ENCODE measurements around the gene GOSR1. TPM values are rescaled to one million over a fixed set of nuclear protein-coding genes. Genes with fewer than 3 reads are reported as not detected.
"Not testable (repeated sequence)": the region's sequence is repeated elsewhere in the genome, so short reads cannot be mapped to it uniquely, and the experiment has no call there.

The GOSR1 gene
- total RNA-seq, 2 experiments from 2014 or later = 43.2 to 45.6 TPM

GRCh38 chr17:30575648-30576325 is 98.6 kb downstream of the GOSR1 start:
- H3K9me3 Mint-ChIP-seq; H3K4me1 Mint-ChIP-seq (ENCODE audit: low read depth); H3K4me1 ChIP-seq (ENCODE audit: insufficient read depth, low read length); intact Hi-C loops (cut with DNase I, micrococcal nuclease); H3K36me3 Mint-ChIP-seq (ENCODE audit: low read depth); CTCF ChIA-PET; POLR2A ChIA-PET; H3K36me3 ChIP-seq (ENCODE audit: insufficient read depth, low read length); H3K27ac ChIP-seq (ENCODE audit: low read depth in 1 of 2, low read length in 2 of 2); H3K4me3 ChIP-seq (ENCODE audit: low read length); ATAC-seq (ENCODE audit: poor library complexity); DNase-seq; H3K9me3 ChIP-seq (ENCODE audit: control insufficient read depth in 1 of 2, insufficient read depth in 1 of 2, low read length in 2 of 2); H3K27me3 Mint-ChIP-seq; H3K27me3 ChIP-seq (ENCODE audit: control insufficient read depth in 1 of 2, insufficient read depth in 2 of 2, low read length in 2 of 2): not testable (repeated sequence)
- H3K4me3 Mint-ChIP-seq = peak overlapping the region; percentile 90
- peak overlapping the region; percentile 81 for H3K27ac Mint-ChIP-seq

- H3K27ac ChIP-seq (ENCODE audit: low read depth in 1 of 2, low read length in 2 of 2) = no peak overlapping the region
- Mint-ChIP-seq H3K27ac (peak overlapping the region; percentile 81), H3K9me3 (no peaks in the 10 kb centered on the region), H3K36me3 (ENCODE audit: low read depth) (no peaks in the 10 kb centered on the region), H3K4me1 (ENCODE audit: low read depth) (peaks cover 5% of the 10 kb centered on the region), H3K4me3 (peak overlapping the region; percentile 90), H3K27me3 (no peaks in the 10 kb centered on the region)
- ChIA-PET CTCF (no interaction called here), POLR2A (no interaction called here)
- H3K27me3 ChIP-seq (ENCODE audit: control insufficient read depth in 1 of 2, insufficient read depth in 2 of 2, low read length in 2 of 2) = no peaks in the 10 kb centered on the region
- ATAC-seq (ENCODE audit: poor library complexity) (peak; percentile 88), DNase-seq (peak in 1 of 14 experiments; percentile 29)
- no peaks in the 10 kb centered on the region for H3K9me3 ChIP-seq (ENCODE audit: control insufficient read depth in 1 of 2, insufficient read depth in 1 of 2, low read length in 2 of 2)
- no peak overlapping the region for H3K4me3 ChIP-seq (ENCODE audit: low read length)
- no peak for TF ChIP-seq CTCF (IDR thresholded peaks at IDR 0.05)
- H3K36me3 ChIP-seq (ENCODE audit: insufficient read depth, low read length) = no peaks in the 10 kb centered on the region
- H3K4me1 ChIP-seq (ENCODE audit: insufficient read depth, low read length) = no peaks in the 10 kb centered on the region
- intact Hi-C loops (cut with DNase I, micrococcal nuclease) = no loop called here
These were observed 99.2 kb downstream of the GOSR1 start for GRCh38 chr17:30576326-30576861.

Other genes with a start within 250 kb of the GOSR1 start
- not detected for gene SLC6A4, start 241.7 kb upstream of the GOSR1 start, total RNA-seq
- gene BLMH, start 185.5 kb upstream of the GOSR1 start, total RNA-seq = 10 to 100 TPM; 32.9 to 36.5 TPM
- not detected for gene TMIGD1, start 143.4 kb upstream of the GOSR1 start, total RNA-seq
- gene CPD, start 98.5 kb upstream of the GOSR1 start, total RNA-seq = 10 to 100 TPM; 26.2 to 30.7 TPM